Stimulated activated CD4-positive, alpha-beta T cell treated with anti-CD3 and anti-CD28 coated beads, Interleukin-2, amount 100 ng/mL, for 48 hours (primary cell): ENCODE data around the gene RNF130.
"Not testable (repeated sequence)": the region's sequence is repeated elsewhere in the genome, so short reads cannot be mapped to it uniquely, and the experiment has no call there.

Experiments used
- DNase-seq, 2 donors: peaks; one replicate each; pipeline ENCODE4 v3.0.0-alpha.2; 2020

Gene RNF130

GRCh38 chr5:180053061-180053602, 18.4 kb downstream of the RNF130 start:
- DNase-seq, result no peak

GRCh38 chr5:180052211-180052818, 19.2 kb downstream of the RNF130 start:
- DNase-seq, result no peak

DNA sequence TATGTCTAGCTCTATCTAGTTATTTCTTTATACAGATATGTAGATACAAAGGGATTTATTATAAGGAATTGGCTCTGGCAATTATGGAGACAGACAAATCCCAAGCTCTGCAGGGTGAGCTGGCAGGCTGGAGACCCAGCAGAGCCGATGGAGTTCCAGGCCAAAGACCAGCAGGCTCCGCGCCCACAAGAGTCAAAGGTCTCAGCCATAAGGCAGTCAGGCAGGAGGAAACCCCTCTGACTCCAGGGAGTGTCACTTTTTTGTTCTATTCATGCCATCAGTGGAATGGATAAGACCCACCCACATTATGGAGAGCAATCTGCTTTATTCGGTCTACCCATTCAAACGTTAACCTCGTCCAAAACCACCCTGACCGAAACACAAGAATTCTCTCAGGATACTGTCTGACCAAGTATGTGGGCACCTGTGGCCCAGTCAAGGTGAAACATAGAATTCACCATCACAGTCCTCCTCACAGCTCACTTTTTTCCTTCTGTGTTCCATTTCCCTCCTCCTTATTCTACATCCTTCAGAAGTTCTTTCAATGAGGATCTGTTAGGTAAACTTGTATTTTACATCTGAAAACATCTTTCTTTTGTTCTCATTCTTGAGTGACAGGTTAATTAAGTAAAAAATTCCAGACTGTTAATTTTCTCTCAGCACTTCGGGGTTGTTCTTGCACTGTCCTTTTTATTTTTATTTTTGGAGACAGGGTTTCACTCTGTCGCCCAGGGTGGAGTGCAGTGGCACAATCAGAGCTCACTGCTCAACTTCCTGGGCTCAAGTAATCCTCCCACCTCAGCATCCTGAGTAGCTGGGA, 21.2 kb downstream of the RNF130 start:
- no peak for DNase-seq

GRCh38 chr5:180049185-180049548, 22.4 kb downstream of the RNF130 start:
- no peak for DNase-seq

GRCh38 chr5:180047667-180048066, 23.9 kb downstream of the RNF130 start:
- no peak for DNase-seq

DNA sequence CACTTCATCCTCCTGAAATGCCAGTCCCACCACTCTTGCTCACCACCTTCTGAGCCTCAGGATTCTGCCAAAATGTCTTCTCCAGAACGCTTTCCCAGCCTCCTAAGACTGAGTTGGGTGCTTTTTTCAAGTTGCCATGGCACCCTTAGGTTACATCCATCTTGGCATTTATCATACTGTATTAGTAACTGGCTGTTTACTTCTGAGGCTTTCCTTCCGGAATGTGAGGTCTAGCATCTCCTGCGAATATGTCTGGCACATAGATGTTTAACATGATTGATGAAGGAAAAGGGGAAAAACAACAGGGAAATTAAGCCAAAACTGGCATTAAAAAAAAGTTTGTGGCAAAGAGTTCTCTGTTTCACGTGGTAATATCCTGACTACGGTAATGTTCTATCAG, 24.9 kb downstream of the RNF130 start:
- DNase-seq, result no peak

- DNase-seq, result no peak
These were observed 25.6 kb downstream of the RNF130 start for GRCh38 chr5:180045889-180046499.

DNA sequence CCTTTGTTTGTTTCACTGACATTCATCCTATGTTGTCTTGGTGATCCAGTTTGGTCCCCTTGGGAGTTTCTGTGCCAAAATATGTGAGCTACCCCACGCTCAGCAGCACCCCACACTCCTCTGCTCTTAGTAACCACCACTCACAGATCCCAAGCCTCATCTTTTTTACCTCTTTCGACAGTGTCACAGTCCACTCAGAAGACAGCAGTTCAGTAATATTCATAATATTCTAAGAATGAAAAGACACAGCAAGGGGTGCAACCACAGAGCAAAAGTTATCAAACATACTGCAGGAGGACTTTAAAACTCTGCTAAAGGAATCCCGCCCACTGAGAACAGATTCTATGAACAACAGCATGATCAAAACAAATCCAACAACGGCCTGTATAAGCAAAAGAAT, 28.2 kb downstream of the RNF130 start:
- no peak for DNase-seq

DNA sequence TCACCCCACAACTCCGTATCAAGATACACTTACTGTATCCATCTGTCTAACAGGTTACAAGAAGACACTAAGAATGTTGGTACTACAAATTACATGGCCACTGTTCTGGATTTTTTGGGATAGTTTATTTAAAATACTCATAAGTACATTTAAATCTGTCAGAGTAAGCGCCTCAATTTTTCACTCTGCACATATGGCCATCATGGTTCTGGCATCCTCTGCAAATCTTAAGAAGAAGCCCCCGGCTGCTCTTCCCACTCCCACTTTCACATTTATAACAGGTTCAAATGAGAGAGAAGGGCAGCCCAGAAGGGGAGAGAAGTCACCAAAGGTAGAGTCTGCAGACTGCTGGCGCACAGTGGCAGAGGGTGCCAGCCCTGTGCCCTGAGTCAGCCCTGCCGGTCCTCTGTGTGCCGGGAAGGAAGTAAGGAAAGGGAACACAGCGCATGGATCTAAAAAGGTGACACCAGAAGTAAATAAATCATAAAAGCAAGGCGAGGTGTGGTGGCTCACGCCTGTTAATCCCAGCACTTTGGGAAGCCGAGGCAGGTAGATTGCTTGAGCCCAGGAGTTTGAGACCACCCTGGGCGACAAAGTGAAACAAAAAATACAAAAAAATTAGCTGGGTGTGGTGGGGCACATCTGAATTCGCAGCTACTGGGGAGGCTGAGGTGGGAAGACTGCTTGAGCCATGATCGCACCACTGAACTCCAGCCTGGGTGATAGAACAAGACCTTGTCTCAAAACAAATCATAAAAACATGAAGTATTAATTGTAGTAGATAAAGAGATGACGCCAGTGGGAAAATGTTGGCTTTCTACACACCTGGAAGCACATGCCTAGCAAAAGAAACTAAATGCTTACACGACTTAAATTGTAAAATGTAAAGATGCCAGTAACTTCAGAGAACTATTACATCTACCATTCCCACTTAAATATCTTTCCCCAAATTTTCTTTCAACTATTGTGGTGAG, 30.0 kb downstream of the RNF130 start:
- no peak for DNase-seq

- no peak for DNase-seq
These were observed 31.0 kb downstream of the RNF130 start for GRCh38 chr5:180040287-180041214.

DNA sequence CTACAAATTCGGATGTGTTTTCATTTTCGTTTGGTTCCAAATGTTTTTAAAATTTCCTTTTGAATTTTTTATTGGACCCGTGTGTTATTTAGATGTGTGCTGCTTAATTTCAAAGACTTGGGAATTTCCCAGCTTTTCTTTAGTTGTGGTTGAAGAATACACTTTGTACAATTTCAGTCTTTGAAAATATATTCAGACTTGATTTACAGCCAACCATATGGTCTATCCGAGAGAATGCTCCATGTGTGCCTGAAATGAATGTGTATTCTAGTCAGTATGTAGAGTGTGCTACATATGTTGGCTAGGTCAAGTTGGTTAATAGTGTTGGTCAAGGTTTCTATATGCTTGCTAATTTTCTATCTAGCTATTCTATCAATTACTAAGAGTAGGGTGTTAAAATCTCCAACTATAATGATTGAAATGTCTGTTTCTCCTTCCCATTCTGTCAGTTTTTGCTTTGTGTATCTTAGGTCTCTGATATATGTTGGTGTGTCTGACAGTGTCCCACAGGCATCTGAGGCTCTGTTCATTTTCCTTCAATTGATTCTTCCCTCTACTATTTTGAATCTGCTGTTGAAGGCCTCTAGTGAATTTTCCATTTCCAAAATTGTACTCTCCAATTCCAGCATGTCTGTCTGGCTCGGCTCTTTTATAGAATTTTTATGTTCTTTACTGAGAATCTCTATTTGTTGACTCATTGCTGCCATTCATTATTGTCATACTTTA, 36.2 kb downstream of the RNF130 start:
- no peak for DNase-seq

GRCh38 chr5:180034564-180034963, 37.0 kb downstream of the RNF130 start:
- DNase-seq, result no peak

DNA sequence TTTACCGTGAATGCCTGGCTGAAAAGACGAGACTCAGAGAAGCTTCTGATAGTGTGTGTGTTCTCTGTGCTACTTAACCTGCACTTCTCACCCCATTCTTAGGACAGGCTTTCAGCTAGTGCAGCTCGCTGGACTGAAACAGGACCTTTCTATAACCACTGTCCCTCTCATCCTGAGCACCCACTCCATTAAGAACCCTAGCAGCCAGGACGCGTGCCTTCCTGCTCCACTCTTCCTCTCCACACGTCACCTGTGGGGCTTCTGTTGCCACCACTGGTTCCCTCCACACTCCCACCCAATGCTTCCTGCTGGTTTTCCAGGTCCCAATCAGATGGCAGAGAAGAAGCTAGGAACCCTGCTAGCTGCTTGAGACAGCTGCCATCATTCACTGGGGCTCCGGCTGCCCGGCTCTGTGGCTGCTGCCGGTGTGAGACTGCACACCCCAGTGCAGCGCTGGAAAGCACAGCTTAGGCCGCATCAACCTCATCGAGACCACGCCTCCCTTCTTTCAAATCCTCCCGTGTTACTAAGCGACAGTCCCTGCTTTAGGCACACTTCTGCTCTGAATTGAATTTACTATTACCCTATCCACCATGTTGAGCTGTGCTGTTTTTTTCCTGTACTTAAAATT, 44.0 kb downstream of the RNF130 start:
- no peak for DNase-seq

GRCh38 chr5:180026734-180027458, 44.7 kb downstream of the RNF130 start:
- no peak for DNase-seq

DNA sequence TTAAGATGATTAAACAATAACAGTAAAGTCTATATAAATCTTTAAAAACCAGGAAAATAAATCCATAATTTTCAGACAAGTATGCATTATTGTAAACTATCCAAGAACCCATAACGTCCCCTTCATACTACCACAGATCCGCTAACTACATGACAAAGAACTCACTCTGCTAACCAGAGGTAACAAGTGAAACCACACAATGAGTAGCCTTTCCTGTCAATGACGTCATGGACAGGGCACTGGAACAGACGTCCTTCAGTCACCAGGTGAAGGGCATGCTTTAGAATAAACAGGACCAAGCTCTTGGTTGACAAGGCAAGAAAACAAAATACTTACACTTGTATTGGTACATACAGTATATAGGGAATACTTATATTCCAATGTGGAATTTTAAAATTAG, 45.2 kb downstream of the RNF130 start:
- no peak for DNase-seq

- no peak for DNase-seq
These were observed 49.7 kb downstream of the RNF130 start for GRCh38 chr5:180021900-180022299.

- DNase-seq, result no peak
These were observed 51.4 kb downstream of the RNF130 start for GRCh38 chr5:180020176-180020575.

GRCh38 chr5:180018347-180019060, 53.1 kb downstream of the RNF130 start:
- no peak for DNase-seq

DNA sequence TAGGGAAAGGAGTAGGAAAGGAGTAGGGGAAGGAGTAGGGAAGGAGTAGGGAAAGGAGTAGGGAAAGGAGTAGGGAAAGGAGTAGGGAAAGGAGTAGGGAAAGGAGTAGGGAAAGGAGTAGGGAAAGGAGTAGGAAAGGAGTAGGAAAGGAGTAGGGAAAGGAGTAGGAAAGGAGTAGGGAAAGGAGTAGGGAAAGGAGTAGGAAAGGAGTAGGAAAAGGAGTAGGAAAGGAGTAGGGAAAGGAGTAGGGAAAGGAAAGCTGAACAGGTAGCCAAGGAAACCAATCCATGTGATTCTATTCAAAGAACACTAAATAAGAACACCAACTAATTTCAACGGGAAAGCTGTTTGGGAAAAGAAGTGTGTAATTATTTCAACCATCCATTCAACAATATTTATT, 56.0 kb downstream of the RNF130 start:
- DNase-seq, result not testable (repeated sequence)
